OCI-LY7 (cell line): ENCODE measurements around the gene FAM168B.
"Not testable (repeated sequence)": the region's sequence is repeated elsewhere in the genome, so short reads cannot be mapped to it uniquely, and the experiment has no call there.

Experiments
- CTCF ChIP-seq: fragments of 200-600 bp; sonication (generic); conservative IDR thresholded peaks from 2 replicates; pipeline ENCODE4 v1.5.1; 2014; ENCODE audit warnings: mild to moderate bottlenecking, antibody characterized with exemption, low read length, moderate library complexity, mixed read lengths
- EZH2phosphoT487 ChIP-seq: fragments of 200-600 bp; sonication (generic); IDR thresholded peaks from 2 replicates; pipeline ENCODE4 v1.6.1; 2018; ENCODE audit warnings: low read depth, borderline replicate concordance, mild to moderate bottlenecking, mixed run types, antibody characterized with exemption, low read length, moderate library complexity, mixed read lengths

GRCh38 chr2:131075578-131075977, 17.7 kb downstream of the FAM168B start:
- TF ChIP-seq CTCF, EZH2phosphoT487: not testable (repeated sequence)
